Stimulated activated CD8-positive, alpha-beta memory T cell treated with anti-CD3 and anti-CD28 coated beads, Interleukin-7, amount 100 ng/mL, for 24 hours (primary cell): ENCODE measurements around the gene NHP2.
"Not testable (repeated sequence)": the region's sequence is repeated elsewhere in the genome, so short reads cannot be mapped to it uniquely, and the experiment has no call there.

Experiments
- DNase-seq: peaks from one replicate; pipeline ENCODE4 v3.0.0-alpha.2; 2020; ENCODE audit warnings: low read depth

NHP2 gene

DNA sequence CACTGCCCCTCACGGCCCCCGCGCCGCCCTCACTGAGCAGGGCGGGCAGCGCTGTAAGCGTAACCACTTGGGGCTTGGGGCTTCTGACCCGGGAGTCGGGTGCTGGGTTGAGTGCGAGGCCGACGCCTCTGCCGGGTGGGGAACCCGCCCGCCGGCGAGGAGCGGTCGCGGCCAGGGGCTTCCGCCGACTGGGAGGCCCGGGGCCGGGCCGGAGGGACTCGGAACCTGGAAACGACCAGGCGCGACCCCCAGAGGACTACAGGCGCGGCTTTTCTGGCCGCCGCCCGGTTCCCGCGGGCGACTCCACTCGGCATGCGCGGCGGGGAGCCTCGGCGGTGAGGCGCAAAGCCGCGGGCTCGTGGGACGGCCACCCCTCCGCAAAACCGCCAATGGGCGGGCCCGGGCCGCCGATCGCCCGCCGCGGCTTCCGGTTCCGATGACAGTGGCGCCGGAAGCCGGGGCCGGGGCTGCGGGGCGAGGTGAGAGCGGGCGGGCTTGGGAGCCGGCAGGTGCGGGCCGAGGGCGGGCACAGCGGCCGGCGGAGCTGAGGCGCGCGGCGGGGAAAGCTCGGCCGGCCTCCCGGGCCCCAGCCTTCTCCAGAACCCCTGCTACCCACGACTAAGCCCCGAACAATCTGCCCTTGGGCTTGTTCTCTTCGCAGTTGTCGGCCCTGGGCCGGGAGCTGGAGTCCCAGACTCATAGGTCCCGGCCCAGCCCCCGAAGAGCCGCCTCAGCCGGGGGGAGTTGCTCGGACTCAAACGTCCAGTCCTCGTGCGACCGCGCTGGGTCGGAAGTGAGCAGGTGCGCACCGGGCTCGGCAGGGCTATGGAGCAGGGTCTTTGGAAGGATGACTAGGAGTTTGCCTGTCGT is 22.9 kb downstream of the NHP2 start, which contains the start of gene RMND5B:
Gene RMND5B, plus strand, starts transcription at position 439 of the 870 bp plus-strand sequence. CDS start 7,106 bp downstream, outside the sequence.
- peak; percentile 62 for DNase-seq

DNA sequence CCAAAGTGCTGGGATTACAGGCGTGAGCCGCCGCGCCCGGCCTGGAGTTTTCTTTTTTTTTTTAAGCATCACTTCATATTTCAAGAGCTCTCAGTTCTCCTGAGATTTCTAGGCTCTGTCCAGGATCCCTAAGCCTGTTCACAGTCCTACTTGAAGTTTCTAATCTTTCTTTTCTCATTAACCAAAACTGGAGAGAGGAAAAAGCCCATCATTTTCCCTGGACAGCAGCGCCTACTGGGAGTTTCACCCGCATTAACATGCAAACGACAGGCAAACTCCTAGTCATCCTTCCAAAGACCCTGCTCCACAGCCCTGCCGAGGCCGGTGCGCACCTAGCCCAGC is 23.5 kb downstream of the NHP2 start:
- DNase-seq, result not testable (repeated sequence)

DNA sequence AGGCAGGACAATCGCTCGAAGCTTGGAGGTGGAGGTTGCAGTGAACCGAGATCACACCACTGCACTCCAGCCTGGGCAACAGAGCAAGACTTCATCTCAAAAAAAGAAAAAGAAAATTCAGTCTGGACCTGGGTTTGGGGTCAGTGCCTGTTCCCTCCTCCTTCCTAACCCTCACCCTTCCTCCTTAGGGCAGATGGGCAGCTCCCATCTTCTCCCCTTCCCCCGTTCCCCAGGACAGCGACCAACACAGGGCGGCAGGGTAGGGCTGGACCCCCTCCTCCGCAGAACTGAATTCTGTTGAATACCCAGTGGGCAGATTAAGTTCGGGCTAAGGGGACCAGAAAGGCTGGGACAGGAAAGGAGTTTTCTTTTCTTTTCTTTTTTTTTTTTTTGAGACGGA is 24.4 kb downstream of the NHP2 start:
- no peak for DNase-seq

DNA sequence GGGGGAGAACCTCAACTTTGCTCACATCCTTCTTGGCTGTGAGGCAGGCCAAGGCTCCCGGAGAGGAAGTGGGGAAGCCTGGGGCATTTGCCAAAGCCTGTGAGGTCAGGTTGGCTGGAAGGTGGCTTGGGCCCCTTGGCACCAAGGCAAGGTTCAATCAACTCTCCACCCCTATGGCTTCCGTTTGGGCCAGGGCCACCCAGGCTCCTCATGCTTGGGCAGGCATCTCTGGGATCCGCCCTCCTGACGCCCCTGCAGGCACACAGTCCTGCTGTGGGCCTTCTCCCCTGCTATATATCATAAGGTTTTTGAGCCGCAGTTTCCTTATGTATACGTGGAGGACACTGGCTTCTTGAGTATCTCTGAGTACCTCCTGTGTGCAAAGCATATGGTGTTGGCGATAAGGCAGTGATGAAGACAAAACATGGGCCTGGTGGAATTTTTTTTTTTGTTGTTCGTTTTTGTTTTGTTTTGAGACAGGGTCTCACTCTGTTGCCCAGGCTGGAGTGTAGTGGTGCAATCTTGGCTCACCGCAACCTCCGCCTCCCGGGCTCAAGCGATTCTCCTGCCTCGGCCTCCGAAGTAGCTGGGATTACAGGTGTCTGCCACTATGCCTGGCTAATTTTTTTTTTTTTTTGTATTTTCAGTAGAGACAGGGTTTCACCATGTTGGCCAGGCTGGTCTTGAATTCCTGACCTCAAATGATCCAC is 26.2 kb downstream of the NHP2 start:
- not testable (repeated sequence) for DNase-seq

DNA sequence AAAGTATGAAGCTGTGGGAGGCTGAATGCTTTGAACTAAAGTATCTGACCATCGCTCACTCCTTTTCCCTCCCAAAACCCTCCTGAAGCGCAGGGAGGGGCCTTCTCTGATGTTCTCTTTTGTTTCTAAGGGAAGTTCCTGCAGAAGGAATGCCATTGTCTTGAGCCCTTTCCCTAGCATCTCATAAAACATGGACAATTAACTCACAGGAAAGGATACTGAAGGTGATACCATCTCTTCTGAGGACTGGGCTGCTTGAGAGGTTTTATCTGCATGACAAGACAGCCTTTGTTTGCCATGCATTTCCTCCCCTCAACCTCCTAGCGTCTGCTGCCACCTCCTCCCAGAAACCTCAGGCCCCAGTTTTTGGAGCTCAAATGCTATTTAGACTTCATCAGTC is 27.1 kb downstream of the NHP2 start:
- DNase-seq, result no peak

DNA sequence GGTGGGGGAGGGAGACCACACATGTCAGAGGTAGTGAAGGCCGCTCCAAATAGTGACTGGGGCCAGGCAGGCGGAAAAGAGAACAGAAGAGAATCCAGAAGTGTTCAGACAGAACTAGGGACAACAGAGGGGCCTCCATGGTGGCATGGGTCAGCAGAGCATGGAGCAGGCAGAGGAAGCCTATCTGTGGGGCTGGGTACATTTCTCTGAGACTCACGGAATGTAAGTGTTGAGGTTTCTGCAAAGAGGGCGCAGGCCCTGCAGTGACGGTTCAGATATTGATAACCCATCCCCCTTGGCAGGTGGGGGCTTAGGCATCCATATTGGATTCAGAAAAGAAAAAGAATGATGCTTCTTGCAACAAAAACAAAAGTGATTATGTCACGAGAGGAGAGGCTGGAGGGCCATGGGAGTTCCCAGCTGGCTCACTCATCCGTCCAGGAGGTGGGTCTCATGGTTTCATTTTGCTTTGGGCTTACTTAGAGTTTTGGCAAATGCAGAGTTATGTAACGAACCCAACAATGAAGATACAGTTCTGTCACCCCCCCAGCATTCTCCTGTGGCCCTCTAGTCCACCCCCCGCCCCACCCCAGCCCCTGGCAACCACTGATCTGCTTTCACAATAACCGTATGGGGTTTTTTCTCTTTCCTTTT is 28.3 kb downstream of the NHP2 start:
- DNase-seq, result no peak

DNA sequence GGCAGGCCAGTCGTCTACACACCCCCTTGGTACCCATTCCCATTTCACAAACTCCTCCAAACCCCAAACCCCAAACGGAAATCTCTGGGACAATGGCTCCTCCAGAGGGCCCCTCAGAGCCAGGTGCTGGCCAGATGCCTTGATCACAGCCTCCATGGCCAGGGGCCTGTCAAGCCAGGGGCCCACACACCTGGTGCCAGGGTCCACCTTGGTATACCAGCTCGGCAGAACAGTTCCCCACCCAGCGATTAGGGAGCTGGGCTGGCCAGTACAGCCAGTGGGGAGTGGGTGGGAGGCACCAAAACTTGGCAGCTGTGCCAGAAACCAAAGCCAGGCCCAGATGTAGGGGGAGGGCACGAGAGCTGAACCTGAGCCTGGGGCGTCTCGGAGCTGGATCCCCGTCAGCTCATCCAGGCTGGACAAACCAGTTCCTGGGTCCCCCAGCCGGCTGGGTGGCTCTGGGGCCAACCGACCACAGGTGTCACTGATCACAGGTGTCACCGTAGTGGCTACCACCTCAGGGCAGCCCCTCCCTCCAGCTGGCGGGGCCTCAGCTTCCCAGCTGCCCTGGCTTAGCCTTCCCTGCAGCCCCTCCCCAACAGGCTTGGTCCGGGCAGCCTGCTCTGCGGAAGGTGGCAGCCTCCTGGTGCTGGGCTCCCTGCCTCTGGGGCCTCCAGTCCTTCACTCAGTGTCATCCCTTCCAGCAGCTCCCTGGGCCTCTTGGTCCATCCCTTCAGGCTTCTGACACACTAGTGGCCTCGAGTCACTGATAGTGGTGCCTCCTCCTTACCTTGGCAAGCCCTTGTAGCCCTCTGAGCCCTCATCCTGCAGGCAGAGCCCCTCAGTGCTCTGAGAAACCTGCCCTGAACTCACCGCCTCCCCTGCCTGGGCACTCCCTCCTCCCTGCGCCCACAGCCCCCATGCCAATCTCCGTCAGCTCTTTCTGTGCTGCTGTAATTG is 29.4 kb downstream of the NHP2 start:
- no peak for DNase-seq

GRCh38 chr5:178123094-178123965 is 30.4 kb downstream of the NHP2 start:
- DNase-seq, result no peak

- DNase-seq, result no peak
These were observed 31.3 kb downstream of the NHP2 start for GRCh38 chr5:178122346-178122745.

DNA sequence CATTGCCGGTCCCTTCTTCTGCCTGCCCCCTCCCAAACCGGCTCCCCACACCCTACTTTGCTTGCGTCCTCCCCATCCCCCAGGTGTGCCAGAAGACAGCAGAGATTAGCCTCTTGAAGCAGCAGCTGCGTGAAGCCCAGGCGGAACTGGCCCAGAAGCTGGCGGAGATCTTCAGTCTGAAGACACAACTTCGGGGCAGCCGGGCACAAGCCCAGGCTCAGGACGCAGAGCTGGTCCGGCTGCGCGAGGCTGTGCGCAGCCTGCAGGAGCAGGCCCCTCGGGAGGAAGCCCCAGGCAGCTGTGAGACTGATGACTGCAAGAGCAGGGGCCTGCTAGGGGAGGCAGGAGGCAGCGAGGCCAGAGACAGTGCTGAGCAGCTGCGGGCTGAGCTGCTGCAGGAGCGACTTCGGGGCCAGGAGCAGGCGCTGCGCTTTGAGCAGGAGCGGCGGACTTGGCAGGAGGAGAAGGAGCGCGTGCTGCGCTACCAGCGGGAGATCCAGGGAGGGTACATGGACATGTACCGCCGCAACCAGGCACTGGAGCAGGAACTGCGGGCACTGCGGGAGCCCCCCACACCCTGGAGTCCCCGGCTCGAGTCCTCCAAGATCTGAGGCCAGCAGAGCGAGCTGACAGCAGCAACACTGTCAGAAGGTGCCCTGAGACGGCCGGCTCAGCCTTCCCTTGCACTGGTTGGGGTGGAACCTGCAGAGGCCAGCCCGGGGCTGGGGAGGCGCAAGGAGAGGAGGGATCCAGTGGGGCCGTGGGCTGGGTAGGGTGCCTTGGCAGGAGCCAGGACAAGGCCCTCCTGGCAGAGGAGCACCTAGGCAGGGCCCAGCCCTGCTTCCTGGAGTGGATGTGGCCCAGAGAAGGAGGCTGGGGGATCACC is 32.1 kb downstream of the NHP2 start:
- DNase-seq, result no peak

DNA sequence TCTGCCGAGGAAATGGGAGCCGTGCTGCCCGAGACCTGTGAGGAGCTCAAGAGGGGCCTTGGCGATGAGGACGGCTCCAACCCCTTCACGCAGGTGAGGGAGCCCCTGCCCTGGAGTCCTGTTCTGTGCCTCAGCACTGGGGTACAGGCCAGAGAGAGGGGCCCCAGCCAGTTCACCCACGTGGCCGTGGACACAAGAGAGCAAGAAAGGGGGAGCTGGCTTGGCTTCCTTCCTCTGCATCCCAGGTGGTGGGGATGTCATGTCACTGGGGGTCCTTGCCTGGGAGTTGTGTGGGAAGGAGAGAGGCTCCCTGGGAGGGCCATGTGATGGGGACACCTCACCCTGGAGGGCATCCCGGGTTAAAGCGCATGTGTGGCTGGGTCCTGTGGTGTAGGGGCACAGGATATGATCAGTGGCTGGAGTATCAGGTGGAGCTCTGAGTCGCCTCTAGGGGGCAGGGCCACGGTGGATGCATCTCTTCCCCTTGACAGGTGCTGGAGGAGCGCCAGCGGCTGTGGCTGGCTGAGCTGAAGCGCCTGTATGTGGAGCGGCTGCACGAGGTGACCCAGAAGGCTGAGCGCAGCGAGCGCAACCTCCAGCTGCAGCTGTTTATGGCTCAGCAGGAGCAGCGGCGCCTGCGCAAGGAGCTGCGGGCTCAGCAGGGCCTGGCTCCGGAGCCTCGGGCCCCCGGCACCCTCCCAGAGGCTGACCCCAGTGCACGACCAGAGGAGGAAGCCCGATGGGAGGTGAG is 32.9 kb downstream of the NHP2 start:
- peak; percentile 38 for DNase-seq

GRCh38 chr5:178119915-178120606 is 33.6 kb downstream of the NHP2 start:
- DNase-seq, result no peak

DNA sequence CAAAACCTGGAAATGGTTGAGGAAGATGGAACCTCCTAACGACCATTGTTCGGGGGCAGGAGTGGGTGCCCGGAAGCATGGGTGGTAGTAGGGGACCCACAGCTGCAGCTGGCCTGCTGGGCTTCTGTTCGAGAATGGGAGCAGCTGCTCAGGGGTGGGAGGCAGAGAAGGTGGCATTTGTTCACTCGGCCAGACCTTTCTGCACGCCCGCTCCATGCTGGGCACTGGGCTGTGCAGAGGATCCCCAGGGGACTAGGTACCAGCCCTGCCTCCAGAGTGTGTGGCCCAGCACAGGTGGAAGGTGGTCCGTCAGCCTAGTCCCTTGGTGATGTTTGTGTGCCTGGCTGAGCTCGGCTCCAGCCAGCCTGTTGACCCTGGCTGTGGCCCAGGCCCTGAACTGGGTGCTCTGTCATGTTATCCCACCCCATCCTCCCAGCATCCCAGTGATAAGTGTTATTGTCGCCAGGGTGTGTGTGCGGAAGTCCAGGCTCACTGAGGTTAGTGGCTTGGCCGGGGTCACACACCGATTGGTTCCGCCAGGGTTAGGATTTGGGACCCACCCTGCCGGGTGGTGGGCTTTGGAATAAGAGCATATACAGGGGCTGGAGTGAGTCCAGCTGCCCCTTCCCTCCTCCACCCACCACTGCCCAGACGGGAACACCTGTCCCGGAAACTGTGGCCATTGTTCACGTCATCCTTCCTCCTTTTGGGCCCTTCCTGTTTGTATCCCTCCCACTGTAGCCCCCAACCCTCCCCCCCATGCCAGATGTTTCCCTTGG is 35.6 kb downstream of the NHP2 start:
- no peak for DNase-seq

GRCh38 chr5:178116143-178116885 is 37.4 kb downstream of the NHP2 start:
- DNase-seq, result peak; percentile 41

DNA sequence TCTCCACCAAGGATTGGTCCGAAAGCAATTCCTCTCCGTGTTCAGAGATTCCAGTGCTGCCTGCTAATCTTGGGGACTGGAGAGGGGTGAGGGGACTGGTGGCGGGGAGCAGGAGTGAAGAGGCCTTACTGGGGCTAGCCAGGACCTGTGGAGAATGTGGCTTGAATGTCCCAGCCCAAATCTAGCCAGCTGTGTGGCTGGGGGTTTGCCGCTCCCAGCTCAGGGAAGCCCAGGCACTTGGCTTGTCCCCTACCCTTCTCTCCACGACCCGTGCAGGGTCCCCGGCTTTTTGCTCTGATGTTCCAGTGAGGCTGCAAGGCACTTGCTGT is 37.9 kb downstream of the NHP2 start:
- DNase-seq, result no peak

- DNase-seq, result no peak
These were observed 38.4 kb downstream of the NHP2 start for GRCh38 chr5:178115136-178115813.
